Keratinocyte (primary cell): Measurements from ENCODE around the gene MSS51.

Experiments used
- CTCF ChIP-seq, 3 experiments: IDR thresholded peaks in 1 of 3; conservative IDR thresholded peaks in 1 of 3; optimal IDR thresholded peaks in 1 of 3; 2 replicates in 2 of 3; 3 replicates in 1 of 3; pipeline versions ENCODE3 to v1.5.1; 2011; ENCODE audit warnings: low read length in 3 of 3, mild to moderate bottlenecking in 3 of 3, moderate library complexity in 2 of 3, control low read depth in 1 of 3, inconsistent platforms in 1 of 3; ENCODE audit not compliant: insufficient read depth in 2 of 3; ENCODE audit errors: extremely low read depth in 1 of 3
- EZH2 ChIP-seq: IDR thresholded peaks from one replicate; pipeline ENCODE4 v1.6.1; 2012; ENCODE audit warnings: inconsistent platforms, mild to moderate bottlenecking, low read length, moderate library complexity

DNA sequence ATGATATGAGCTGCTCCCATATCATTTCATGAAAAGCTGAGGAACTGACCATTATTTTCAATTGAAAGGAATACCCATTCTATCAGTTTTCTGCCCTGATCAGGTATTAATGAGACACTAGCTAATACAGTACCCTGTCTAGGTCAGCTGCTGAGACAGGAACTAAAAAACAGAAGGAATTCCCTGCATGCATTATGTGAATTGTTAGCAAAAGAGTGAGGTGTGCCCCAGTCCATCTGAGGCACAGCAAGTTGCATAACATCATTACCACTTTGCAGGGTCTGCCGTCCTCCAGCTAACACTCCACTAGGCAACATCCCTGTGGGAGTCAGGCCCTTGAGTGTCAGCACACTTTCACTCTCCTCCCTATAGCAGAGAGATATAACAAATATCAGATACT is 11.1 kb upstream of the MSS51 start:
- TF ChIP-seq EZH2: no peak
- TF ChIP-seq CTCF (optimal IDR thresholded peaks at IDR 0.05 in 1 of 3, IDR thresholded peaks at IDR 0.05 in 1 of 3, conservative IDR thresholded peaks at IDR 0.05 in 1 of 3; ENCODE audit: extremely low read depth in 1 of 3, insufficient read depth in 2 of 3, low read length in 3 of 3): no peak
